Heart left ventricle (tissue), 13 donors: ENCODE measurements around the gene CACNA2D3.

Experiments used
- POLR2A ChIP-seq, 2 donors: fragments of 450-650 bp; IDR thresholded peaks; one replicate each; pipeline ENCODE4 v1.6.1; 2017; ENCODE audit warnings: antibody characterized with exemption in 2 of 2, mild to moderate bottlenecking in 2 of 2, moderate library complexity in 2 of 2
- TF ChIP-seq, protein P1 (sequence below), 12 donors: fragments of 200-600 bp; sonication (generic) in 4 of 12; IDR thresholded peaks; one replicate each; pipeline versions ENCODE4 v1.5.0 to v1.8.0; 2018 to 2022; ENCODE audit warnings: antibody characterized with exemption in 12 of 12, mild to moderate bottlenecking in 5 of 12
- donor health status: ischemic (EF 13 %, LVEDD 7.1; RV severe dilation, severe dysfunction).
- donor health status: DM: no; HTN: yes; CAD: no.
- donor health status: DM: no; HTN: no; CAD: no.
- donor health status: ischemic (EF 25% LVEDD 6.9; RV normal size, moderate dysfunction).
- donor health status: ischemic (EF 25% LVEDD 5.7; RV mildly dilated, moderate dysfunction).
- donor health status: ischemic (EF 35%, LVEDD 5.7; RV mildly dilated, moderate dysfunction).
- donor health status: nonischemic (EF 11% LVEDD 7.7; RV severe dilation, severe dysfunction).
- donor health status: DM: yes; HTN: yes; CAD: no.
- donor health status: PGD.
- donor health status: ischemic (EF 29% LVEDD 5.4; RV normal size, mild dysfunction).
- donor health status: nonischemic (EF 23%, LVEDD 6.1; RV moderate dilation, normal function).

DNA sequence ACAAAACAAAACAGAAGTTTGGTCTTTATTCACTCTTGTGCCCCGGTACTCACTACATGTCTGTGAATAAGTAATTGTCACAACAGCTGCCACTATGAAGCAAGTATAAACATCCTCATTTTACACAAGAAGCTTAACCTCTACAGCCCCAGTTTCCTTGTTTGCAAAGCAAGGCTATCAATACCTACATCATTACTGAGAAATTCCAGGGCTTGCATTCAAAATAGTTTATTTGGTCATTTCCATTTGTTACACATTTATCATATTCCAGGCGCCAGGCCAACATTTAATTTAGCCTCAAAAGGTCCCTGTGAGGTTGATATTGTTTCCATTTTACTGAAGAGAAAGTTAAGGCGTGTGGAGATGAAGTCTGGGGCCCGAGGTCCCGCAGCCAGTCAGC lies 966.9 kb downstream of the CACNA2D3 start:
- no peak for TF ChIP-seq POLR2A (IDR thresholded peaks at IDR 0.05)
- TF ChIP-seq, protein P1, sequence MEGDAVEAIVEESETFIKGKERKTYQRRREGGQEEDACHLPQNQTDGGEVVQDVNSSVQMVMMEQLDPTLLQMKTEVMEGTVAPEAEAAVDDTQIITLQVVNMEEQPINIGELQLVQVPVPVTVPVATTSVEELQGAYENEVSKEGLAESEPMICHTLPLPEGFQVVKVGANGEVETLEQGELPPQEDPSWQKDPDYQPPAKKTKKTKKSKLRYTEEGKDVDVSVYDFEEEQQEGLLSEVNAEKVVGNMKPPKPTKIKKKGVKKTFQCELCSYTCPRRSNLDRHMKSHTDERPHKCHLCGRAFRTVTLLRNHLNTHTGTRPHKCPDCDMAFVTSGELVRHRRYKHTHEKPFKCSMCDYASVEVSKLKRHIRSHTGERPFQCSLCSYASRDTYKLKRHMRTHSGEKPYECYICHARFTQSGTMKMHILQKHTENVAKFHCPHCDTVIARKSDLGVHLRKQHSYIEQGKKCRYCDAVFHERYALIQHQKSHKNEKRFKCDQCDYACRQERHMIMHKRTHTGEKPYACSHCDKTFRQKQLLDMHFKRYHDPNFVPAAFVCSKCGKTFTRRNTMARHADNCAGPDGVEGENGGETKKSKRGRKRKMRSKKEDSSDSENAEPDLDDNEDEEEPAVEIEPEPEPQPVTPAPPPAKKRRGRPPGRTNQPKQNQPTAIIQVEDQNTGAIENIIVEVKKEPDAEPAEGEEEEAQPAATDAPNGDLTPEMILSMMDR (IDR thresholded peaks at IDR 0.05), result no peak
